NK-92 treated with Interleukin-12 subunit alpha and Interleukin-12 subunit beta, amount 100 ng/mL, for 24 hours (cell line): Measurements from ENCODE around the gene ZNF423.

Source experiments
- DNase-seq: peaks from one replicate; lab custom pipeline; 2025; lab: John Stamatoyannopoulos, UW

ZNF423 gene

GRCh38 chr16:49622421-49623402 lies 233.2 kb downstream of the ZNF423 start:
- no peak for DNase-seq

GRCh38 chr16:49622084-49622390 lies 233.9 kb downstream of the ZNF423 start:
- DNase-seq: no peak

DNA sequence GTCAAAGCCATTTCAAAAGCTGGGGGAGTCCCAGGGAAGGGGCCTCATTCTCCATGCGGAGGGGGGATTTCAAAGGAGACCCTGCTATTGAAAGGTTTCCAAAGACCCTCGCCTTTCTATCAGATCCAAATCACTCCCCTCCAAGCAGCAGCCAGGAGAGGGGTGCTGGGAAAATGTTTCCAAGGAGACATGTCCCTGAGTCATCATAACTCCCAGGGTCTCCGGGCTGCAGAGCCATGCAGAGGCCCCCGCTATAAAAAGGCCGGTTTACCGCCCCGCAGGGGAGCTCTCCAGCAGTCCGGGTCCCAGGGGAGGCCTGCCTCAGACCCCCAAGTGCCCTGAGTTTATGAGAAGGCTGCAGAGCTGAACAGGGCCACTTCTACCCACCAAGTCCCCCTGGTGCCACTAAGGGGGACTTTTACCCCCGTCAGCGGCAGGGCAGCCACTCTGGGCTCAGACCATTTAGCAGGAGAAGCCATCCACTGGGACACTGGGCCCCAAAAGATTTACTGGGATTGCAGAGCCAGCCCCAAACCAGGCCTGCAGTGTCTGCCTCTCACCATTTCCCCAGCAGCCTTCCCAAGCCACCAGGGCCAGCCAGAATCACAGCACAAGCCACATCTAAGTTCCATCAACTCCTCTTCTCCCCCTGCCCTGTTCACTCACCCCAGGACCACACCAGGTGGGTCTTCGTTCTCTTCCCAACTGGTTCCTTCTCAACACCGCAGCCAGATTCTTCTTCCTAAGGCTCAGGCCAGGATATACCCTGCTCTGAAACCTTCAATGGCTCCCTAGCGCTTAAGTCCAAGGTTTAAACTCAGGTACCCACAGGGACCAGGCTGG lies 234.4 kb downstream of the ZNF423 start:
- DNase-seq: no peak

GRCh38 chr16:49620869-49621240 lies 235.1 kb downstream of the ZNF423 start:
- no peak for DNase-seq

DNA sequence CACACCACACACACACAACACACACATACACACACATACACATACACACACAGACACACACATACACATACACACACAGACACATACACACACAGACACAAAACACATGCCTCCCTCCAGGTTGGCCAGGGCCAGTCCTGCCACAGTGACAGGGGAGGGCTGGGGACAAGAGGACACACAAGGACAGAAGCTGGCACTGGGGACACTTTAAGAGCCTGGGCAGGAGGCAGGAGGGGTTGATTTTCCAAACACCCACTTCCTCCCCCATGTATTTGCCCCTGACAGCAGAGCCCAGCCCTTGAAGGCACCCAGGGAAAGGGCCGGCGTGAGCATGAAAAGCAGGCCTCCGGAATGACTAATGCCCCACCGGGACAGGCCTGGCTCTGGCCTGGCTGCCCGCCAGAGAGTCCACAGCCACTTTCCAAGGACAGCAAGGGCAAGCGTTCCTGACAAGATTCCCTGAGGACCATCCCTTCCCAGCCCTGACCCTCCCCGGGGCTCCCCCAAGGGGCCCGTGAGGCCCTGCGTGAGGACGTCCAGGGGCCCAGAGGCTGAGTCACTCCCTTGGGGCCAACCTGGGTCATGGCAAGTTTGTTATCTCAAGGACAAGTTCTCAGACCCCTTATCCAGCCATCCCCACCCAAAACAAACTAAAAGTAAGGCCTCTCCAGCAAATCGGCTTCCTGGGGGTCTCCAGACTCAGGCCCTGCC lies 235.6 kb downstream of the ZNF423 start:
- DNase-seq: no peak

- DNase-seq: no peak
These were observed 236.1 kb downstream of the ZNF423 start for GRCh38 chr16:49619811-49620157.

- DNase-seq: no peak
These were observed 237.0 kb downstream of the ZNF423 start for GRCh38 chr16:49618955-49619354.

- no peak for DNase-seq
These were observed 238.1 kb downstream of the ZNF423 start for GRCh38 chr16:49617710-49618330.

DNA sequence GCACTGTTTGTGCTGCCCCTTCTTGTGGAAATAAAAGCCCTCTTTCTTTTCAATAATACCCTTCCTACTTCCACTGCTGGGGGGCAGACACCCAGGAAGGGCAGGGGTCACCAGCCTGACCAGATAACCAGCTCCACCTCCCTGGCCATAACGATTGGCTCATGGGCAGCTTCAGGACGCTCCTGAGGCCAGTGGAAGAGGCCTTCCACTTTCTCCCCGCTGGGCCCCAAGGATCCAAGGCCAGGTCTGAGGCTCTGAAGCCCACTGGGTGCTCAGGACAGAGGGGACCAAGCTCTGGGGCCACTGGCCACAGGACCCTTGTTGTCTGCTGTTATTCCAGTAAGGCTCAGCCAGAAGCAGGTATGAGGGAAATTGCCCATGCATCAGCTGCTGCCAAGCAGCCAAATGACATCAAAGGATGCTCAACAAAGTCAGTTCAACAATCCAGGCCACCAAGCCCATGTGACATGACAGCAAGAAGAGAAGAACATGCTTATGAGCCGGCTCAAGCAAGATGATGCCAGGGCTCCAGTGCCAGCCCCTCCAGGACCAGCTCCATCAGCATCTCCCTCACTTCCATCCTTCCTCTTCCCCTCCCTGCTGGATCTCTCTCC lies 238.8 kb downstream of the ZNF423 start:
- DNase-seq: no peak

- DNase-seq: no peak
These were observed 240.3 kb downstream of the ZNF423 start for GRCh38 chr16:49615576-49615975.

GRCh38 chr16:49610983-49611382 lies 244.9 kb downstream of the ZNF423 start:
- no peak for DNase-seq

- DNase-seq: no peak
These were observed 247.1 kb downstream of the ZNF423 start for GRCh38 chr16:49608779-49609178.

DNA sequence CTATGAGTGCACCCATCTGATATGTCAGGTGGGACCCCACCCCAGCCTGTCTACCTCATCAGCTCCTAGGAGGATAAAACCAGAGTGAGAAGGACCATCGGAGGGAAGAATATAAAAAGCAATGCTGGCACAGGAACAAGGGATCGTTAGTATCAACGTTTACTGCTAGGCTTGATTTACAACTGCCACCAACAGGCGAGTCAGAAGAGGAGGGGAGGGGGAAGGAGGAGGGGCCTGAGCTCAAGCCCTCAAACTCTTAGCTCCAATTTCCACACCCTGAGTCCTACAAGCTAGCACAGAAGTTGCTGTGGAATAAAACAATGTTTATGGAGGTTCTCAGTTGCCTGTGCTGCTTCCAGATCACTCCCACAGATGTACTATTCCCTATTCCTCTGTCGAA lies 247.8 kb downstream of the ZNF423 start:
- no peak for DNase-seq

- no peak for DNase-seq
These were observed 250.2 kb downstream of the ZNF423 start for GRCh38 chr16:49605536-49606254.

- DNase-seq: no peak
These were observed 251.3 kb downstream of the ZNF423 start for GRCh38 chr16:49604602-49605001.

DNA sequence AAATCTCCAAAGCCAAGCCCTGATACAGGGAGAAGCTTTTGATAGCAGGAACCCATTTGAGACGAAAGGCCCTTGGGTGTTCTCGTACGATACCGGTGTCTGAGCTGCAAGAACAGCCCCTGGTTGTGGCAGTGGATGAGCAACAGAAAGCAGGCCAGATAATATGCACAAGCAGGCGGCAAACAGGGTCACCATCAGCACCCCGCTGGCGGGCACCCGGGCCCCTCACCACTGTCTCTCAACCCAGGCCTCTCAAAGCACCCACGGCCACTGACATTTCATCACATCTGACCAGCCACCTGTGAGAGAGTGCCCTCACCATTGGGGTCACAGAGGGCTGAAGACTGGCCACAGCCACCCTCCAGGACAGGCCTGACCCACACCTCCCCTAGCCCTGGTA lies 252.0 kb downstream of the ZNF423 start:
- no peak for DNase-seq

- no peak for DNase-seq
These were observed 253.0 kb downstream of the ZNF423 start for GRCh38 chr16:49602976-49603310.

GRCh38 chr16:49602201-49602975 lies 253.5 kb downstream of the ZNF423 start:
- no peak for DNase-seq

DNA sequence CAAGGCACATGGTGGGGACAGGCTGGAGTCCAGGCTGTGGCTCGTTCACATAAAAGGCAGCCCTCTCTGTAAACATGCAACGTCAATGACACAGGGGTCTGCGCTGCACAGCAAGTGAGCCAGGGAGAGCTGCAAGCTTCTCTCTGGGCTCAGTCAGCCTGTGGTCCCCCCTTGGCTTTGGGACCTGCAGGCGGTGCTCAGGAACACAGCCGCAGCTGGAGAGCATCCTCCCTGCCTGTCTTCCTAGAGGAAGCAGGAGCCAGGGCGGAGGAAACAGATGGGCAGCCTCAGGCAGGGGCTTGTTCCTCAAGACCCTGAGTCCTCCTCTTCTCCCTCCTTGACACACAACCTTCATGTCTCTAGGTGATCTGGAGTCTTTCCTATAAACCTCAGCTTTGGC lies 254.3 kb downstream of the ZNF423 start:
- DNase-seq: no peak

- DNase-seq: no peak
These were observed 254.9 kb downstream of the ZNF423 start for GRCh38 chr16:49600976-49601375.
